ENCODE data around the gene PSMD13.

The PSMD13 gene

DNA sequence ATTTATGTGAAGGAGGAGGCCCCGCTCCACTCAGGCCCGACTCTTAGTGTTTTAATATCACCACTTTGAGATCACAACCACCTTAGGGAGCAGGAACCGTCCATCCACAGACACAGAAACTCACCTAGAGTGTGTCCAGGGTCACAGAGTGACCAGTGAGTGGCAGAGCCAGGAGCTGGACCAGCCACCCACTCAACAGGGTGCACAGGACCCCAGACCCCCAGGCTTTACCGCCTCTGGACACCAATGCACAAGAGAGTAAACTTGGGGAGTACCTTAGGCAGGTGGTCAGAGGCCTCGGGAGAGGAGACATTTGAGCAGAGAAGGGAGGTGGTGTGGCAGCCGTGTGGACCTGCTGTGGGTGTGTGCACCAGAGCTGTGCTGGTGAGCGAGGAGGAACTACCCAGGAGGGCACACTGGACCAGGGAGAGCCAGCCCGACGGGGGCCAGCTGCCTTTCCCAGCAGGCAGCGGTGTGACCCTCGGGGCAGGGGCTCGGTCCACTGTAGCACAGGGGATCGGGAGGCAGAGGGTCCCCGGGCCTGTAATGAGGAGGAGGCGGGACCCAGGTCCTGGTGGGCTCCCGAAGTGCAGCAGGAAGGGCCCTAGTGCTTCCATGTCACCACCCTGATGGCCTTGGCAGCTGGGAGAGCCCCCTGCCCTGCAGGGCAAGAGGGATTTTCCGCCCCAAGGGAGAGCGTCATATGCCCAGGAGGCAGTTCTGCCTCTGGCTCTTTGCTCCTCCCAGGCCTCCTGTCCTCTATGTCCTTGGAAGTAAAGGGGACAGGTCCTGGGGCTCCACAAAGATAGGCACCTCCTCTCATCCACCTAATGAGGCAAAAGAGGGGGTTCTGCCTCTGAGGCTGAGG, 33.9 kb downstream of the PSMD13 start:
- no peak for DNase-seq (ENCODE audit: low read depth in 3 of 3, low spot score in 1 of 3)

GRCh38 chr11:271319-271715, 34.5 kb downstream of the PSMD13 start:
- no peak for DNase-seq (ENCODE audit: low read depth in 3 of 3, low spot score in 1 of 3)

DNA sequence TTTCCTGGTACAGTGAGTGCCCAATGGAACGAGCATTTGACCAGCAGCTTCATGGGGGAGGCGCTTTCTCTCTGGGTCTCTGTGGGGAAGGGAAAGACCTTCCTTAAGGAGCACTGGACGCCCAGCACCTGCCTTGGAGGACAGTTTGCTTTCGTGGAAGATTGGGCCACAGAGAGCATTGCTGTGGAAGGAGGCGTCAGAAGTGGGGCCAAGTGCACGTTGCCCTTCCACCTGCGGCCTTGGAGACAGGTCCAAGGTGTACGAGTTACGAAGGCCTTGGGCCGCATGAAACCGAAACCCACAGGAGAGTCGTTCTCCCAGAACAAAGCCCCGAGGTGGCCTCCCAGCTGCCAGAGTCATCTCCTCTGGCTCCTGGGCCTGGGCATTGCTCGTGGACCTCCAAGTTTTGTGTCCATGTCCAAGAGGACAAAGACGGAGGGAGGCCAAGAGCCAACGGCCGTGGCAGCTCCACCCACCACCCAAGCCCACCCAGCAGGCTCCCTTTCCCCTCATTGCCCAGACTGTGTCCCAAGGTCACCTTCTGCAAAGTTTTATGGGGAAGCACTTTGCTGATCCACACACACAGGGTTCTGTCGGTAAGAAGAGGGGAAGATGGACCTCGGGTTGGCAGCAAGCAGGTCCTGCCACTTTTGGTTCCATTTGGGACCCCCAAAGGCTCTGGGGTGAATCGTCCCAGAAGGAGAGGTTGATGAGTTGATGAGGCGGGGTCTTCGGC, 35.6 kb downstream of the PSMD13 start:
- DNase-seq (ENCODE audit: low read depth in 3 of 3, low spot score in 1 of 3), result no peak

- no peak for DNase-seq (ENCODE audit: low read depth in 3 of 3, low spot score in 1 of 3)
Measured at GRCh38 chr11:272931-273198, 36.1 kb downstream of the PSMD13 start.

DNA sequence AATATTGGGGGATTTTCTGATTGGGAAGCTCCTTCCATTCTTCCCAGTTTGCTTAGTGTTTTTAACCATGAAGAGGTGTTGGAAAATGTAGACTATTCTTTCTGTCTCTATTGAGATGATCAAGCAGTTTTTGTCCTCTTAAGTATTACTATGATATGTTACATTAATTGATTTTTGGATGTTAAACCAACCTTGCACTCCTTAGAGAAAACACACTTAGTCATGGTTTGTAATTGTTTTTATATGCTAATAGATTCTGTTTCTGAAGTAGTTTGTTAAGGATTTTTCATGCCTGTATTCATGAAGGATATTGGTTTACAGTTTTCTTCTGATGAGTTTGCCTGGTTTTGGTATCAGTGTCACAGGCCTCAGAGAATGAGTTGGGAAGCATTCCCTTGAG, 39.4 kb downstream of the PSMD13 start:
- DNase-seq (ENCODE audit: low read depth in 3 of 3, low spot score in 1 of 3), result no peak

DNA sequence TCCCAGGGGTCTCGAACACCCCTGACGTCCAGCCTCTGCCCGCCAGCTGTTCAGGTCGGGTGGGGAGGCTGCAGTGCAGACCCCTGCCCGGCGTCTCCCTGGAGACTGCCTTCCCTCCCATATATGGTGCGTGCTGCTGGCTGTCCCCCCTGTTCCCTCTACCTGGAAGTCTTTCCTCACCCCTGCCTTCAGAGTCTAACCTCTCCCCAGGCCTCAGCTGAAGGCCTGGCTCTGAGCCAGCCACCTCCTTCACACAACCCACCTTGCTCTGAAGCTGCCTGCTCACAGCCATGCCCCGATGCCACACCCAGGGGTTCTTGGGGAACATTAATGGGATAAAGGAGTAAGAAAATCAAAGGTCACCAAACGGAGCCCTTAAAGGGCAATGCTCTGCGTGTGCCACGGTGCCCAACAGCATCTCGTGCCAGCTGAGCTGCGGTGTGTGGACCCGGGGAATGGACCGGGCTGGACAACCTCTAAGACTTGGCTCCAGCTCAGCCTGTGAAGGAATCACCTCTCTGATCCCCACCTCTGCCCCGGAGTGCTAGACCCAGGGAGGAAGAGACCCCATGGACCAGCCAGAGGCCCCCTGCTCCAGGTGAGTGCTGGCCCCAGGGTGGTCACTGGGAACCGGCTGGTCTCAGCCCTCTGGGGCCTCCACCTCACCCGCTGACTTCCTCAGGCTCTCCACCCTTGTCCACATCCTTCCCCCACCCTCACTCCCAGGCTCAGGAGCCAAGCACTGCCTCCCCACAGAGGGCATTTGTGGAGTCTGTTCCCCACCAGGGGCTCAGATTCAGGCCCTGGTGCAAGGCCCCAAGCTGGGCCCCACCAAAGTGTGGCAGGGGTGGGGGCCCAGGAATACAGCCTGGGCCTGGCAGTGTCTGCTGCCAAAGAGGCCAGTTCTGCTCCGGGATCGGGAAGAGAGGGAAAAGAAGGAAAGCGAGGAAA, 41.5 kb downstream of the PSMD13 start, which contains the start of gene NLRP6:
Gene NLRP6, plus strand, starts transcription at position 407 of the 951 bp plus-strand sequence. Its CDS starts 163 bp downstream, at position 570.
- no peak for DNase-seq (ENCODE audit: low read depth in 3 of 3, low spot score in 1 of 3)

GRCh38 chr11:279040-279965, 42.5 kb downstream of the PSMD13 start:
- no peak for DNase-seq (ENCODE audit: low read depth in 3 of 3, low spot score in 1 of 3)

DNA sequence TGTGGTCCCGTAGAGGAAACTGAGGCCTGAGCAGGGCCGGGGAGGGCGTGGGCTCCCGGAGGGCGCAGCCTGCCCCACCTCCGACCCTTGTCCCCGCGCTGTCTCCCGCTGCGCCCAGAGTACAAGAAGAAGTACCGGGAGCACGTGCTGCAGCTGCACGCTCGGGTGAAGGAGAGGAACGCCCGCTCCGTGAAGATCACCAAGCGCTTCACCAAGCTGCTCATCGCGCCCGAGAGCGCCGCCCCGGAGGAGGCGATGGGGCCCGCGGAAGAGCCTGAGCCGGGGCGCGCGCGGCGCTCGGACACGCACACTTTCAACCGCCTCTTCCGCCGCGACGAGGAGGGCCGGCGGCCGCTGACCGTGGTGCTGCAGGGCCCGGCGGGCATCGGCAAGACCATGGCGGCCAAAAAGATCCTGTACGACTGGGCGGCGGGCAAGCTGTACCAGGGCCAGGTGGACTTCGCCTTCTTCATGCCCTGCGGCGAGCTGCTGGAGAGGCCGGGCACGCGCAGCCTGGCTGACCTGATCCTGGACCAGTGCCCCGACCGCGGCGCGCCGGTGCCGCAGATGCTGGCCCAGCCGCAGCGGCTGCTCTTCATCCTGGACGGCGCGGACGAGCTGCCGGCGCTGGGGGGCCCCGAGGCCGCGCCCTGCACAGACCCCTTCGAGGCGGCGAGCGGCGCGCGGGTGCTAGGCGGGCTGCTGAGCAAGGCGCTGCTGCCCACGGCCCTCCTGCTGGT, 43.4 kb downstream of the PSMD13 start:
- DNase-seq (ENCODE audit: low read depth in 3 of 3, low spot score in 1 of 3), result no peak

DNA sequence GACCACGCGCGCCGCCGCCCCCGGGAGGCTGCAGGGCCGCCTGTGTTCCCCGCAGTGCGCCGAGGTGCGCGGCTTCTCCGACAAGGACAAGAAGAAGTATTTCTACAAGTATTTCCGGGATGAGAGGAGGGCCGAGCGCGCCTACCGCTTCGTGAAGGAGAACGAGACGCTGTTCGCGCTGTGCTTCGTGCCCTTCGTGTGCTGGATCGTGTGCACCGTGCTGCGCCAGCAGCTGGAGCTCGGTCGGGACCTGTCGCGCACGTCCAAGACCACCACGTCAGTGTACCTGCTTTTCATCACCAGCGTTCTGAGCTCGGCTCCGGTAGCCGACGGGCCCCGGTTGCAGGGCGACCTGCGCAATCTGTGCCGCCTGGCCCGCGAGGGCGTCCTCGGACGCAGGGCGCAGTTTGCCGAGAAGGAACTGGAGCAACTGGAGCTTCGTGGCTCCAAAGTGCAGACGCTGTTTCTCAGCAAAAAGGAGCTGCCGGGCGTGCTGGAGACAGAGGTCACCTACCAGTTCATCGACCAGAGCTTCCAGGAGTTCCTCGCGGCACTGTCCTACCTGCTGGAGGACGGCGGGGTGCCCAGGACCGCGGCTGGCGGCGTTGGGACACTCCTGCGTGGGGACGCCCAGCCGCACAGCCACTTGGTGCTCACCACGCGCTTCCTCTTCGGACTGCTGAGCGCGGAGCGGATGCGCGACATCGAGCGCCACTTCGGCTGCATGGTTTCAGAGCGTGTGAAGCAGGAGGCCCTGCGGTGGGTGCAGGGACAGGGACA, 44.1 kb downstream of the PSMD13 start:
- no peak for DNase-seq (ENCODE audit: low read depth in 3 of 3, low spot score in 1 of 3)

GRCh38 chr11:281486-282161, 44.8 kb downstream of the PSMD13 start:
- DNase-seq (ENCODE audit: low read depth in 3 of 3, low spot score in 1 of 3), result no peak

GRCh38 chr11:282171-282570, 45.4 kb downstream of the PSMD13 start:
- no peak for DNase-seq (ENCODE audit: low read depth in 3 of 3, low spot score in 1 of 3)

DNA sequence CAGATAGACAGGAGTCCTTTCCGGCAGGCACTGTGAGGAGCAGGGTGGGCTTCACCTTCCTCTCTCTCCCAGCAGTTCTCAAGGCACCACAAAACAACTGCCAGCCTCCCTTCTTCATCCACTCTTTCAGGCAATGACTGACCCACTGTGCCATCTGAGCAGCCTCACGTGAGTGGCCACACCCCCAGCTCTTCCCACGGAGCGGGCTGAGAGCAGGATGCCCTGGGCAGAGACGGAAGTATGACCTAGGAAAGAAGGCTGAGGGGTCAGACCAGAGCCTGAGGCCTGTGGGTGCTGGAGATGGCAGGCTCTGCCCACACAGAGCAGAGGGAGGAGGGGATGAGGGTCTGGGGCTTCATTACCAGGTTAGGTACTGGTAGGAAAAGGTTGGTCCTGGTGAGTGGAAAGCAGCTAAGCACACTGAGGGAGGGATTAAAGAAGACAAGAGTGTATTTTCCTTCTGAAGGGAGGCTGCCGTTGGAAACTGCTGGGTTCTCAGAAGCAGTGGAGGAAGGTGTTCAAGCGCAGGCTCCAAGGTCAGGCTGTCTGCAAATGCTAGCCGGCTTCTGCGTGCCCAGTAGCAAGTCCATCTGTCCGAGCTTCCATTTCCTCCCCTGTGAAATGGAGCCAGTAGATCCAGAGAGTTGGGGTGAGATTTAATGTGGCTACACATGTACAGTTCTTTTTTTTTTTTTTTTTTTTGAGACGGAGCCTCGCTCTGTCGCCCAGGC, 46.0 kb downstream of the PSMD13 start:
- no peak for DNase-seq (ENCODE audit: low read depth in 3 of 3, low spot score in 1 of 3)

DNA sequence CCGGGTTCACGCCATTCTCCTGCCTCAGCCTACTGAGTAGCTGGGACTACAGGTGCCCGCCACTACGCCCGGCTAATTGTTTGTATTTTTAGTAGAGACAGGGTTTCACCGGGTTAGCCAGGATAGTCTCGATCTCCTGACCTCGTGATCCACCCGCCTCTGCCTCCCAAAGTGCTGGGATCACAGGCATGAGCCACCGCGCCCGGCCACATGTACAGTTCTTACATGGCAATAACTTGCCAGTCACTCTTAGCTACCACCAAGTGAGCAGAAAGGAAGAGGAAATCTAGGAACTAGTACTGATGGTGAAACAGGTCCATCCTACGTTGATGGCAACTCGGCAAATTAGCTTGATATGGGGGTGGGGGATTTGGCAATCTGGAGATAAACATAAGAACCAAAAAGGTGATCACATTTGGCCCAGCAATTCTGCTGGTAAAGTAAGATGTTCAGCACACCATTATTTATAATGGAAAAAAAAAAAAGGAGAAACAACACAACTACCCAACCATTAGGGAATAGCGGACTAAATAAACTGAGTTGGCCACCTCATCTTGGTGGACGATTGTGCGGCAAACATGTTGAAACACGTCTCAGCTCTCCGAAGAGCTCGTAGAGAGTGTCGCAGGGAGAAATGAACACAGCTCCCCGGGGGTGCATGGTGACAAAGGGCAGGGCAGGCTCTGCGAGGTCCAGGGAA, 46.8 kb downstream of the PSMD13 start:
- no peak for DNase-seq (ENCODE audit: low read depth in 3 of 3, low spot score in 1 of 3)

DNA sequence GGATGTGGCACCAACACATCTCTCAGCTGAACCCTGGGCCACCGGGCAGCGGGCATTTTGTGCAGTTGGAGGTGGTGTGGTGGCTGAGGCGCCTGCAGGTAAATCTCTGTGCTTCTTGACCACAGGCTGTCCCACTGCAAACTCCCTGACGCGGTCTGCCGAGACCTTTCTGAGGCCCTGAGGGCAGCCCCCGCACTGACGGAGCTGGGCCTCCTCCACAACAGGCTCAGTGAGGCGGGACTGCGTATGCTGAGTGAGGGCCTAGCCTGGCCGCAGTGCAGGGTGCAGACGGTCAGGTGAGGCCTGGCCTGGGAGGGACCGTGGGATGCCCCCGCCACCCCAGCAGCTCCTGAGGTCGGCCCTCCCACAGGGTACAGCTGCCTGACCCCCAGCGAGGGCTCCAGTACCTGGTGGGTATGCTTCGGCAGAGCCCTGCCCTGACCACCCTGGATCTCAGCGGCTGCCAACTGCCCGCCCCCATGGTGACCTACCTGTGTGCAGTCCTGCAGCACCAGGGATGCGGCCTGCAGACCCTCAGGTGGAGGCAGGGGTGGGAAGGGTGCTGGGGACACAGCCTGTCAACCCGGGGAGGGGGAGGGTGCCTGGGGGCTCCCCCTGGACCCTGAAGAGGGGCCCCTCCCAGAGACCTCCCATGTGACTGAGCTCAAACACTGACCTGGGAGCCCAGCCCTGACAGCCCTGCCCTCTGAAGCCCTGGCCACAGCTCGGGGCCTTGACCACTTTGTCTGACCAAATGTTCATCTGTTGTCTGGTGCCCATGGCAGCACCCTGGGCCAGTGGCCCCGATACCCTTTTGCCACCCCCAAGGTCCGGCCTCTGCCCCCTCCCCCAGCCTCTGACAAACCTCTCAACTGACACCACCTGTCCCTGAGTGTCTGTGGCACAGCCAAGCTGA, 47.6 kb downstream of the PSMD13 start:
- DNase-seq (ENCODE audit: low read depth in 3 of 3, low spot score in 1 of 3), result no peak

DNA sequence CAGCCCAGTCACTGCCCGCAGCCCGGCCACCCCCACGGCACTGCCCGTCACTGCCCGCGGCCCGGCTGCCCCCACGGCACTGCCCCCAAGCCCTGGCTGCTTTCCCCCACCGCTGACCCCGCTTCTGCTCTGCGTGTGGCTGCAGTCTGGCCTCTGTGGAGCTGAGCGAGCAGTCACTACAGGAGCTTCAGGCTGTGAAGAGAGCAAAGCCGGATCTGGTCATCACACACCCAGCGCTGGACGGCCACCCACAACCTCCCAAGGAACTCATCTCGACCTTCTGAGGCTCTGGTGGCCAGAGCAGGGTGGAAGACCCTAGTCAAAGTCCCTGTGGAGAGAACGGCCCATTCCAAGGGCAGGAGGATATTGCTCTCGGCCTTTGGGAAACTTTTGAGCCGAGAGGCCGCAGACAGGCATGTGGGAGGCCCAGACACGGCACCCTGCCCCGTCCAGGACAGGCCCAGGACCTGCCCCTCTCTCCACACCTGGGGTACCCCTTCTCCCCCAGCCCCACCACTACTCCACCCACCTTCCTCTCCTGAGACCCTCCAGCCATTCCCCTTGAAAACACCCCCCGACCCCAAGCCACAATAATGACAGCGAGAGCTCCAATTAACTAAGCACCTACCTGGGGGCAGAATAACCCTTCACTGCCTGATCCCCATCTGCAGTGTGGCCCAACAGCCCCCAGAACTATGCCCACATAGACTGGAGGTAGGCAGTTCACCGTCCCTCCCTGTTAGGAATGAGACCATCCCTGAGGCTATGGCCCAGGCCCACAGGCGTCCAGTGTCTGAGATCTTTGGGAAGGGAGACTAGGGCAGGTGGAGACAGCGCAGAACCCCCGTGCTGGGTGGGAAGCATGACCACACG, 48.5 kb downstream of the PSMD13 start:
- DNase-seq (ENCODE audit: low read depth in 3 of 3, low spot score in 1 of 3), result no peak

Measured in stimulated activated CD4-positive, alpha-beta T cell treated with anti-CD3 and anti-CD28 coated beads, TNF-alpha, amount 100 ng/mL, for 1 hour (primary cell).